Aorta (tissue), 5 donors: Measurements from ENCODE around the gene FADS3. TPM values are rescaled to one million over a fixed set of nuclear protein-coding genes. Genes with fewer than 3 reads are reported as not detected.

Experiments used
- ATAC-seq: fragments of 200-7000 bp; cut with Tn5 transposase; one replicate; pipeline ENCODE4 v1.9.1; 2022; ENCODE audit warnings: moderate library complexity; ENCODE audit not compliant: low FRiP score
- DNase-seq, 2 donors: peaks; one replicate each; pipeline ENCODE4 v3.0.0-alpha.2; 2020
- H3K27ac ChIP-seq, 2 donors: one replicate each; pipeline ENCODE4 v1.5.1; 2013; ENCODE audit warnings: low read length in 2 of 2, mild to moderate bottlenecking in 2 of 2, moderate library complexity in 2 of 2, control low read depth in 1 of 2, inconsistent platforms in 1 of 2, low read depth in 1 of 2
- H3K27me3 ChIP-seq, 2 donors: one replicate each; pipeline ENCODE4 v1.6.1; 2013; ENCODE audit warnings: control low read depth in 1 of 2, low read length in 1 of 2, mild to moderate bottlenecking in 1 of 2, moderate library complexity in 1 of 2; ENCODE audit not compliant: insufficient read depth in 2 of 2, control insufficient read depth in 1 of 2
- H3K36me3 ChIP-seq, 2 donors: one replicate each; pipeline ENCODE4 v1.6.1; 2013; ENCODE audit warnings: control low read depth in 1 of 2, low read length in 1 of 2, mild to moderate bottlenecking in 1 of 2; ENCODE audit not compliant: insufficient read depth in 2 of 2, control insufficient read depth in 1 of 2
- H3K4me1 ChIP-seq, 2 donors: one replicate each; pipeline ENCODE4 v1.6.1; 2013; ENCODE audit warnings: low read length in 2 of 2, control low read depth in 1 of 2, mild to moderate bottlenecking in 1 of 2, moderate library complexity in 1 of 2; ENCODE audit not compliant: insufficient read depth in 2 of 2, control insufficient read depth in 1 of 2
- H3K4me3 ChIP-seq, 2 donors: one replicate each; pipeline ENCODE4 v1.5.1; 2013; ENCODE audit warnings: low read length in 2 of 2, control low read depth in 1 of 2, mild to moderate bottlenecking in 1 of 2
- H3K9me3 ChIP-seq: one replicate; pipeline ENCODE4 v1.6.1; 2013; ENCODE audit warnings: mild to moderate bottlenecking, low read length; ENCODE audit not compliant: control insufficient read depth
- WGBS, 2 donors: extraction: QIAGEN DNeasy Blood & Tissue Kit; methylation state at CpG; one replicate each; pipeline ENCODE4 v1.1.7; 2013; 5-methylcytosine and 5-hydroxymethylcytosine counted together
- intact Hi-C, 2 donors: fragments of 100-400 bp; cut with DNase I; formaldehyde crosslinking; loops; one replicate each; pipeline versions ENCODE4 v1.14.2 to v1.15.0; 2022
- polyA plus RNA-seq, 2 donors: library from polyadenylated mRNA; stranded (reverse); fragments of 200-250 nt; gene quantifications; one replicate each; pipeline ENCODE4 v1.2.3, GENCODE V29; 2013
- total RNA-seq, 2 donors: library from RNA; stranded (reverse); fragmentation: NEBNext Ultra II Directional; extraction: Animal tissue kit (Norgen Biotek cat#: 25700); gene quantifications; one replicate each; pipeline ENCODE4 v1.2.1, GENCODE V29; 2021
- donor health status: healthy with polysubstance abuse.
- donor health status: Bipolar disorder and iron deficiency.
- donor health status: DM: no; HTN: no; CAD: no.
- donor health status: DM: no; HTN: no; CAD: no.
- donor health status: DM: yes; HTN: yes; CAD: no.

FADS3 gene
- total and polyA plus RNA-seq, 4 donors, result 33.8 to 402 (median 150) TPM

DNA sequence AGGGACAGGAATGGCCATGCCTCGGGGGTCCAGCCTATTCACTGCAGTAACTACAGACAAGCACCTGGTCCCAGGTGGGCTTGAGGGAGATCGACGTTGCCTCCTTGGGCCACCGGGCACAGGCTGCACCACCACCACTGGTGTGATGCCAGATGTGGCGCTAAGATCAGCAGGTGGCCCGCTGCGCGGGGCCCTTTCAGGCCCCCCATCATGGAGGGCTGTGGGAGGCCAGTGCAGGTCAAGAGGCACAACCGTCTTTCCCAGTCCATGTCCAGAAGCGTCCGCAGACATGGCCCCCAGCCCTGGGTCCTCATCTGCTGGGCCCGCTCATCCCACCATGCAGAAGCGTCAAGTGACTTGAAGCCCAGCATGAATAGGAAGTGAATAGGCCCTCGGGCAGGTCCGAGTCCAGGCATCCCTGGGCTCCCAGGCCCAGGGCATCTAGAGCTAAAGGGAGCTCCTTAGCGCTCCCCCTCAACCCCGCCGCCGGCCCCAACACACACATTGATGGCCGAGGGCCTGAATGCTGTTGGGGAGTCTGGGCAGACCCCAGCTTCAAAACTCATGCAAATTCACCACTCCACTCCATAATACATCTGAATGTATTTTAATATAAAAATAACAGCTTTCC is 18.3 kb downstream of the FADS3 start:
- no peaks in the 10 kb centered on the region for H3K4me1 ChIP-seq
- WGBS, 2 donors, result 90 to 92% methylated on average over 20 of the region's 20 CpGs
- H3K27ac ChIP-seq, result no peak overlapping the region
- H3K36me3 ChIP-seq, result no peaks in the 10 kb centered on the region
- H3K4me3 ChIP-seq, result no peak overlapping the region
- H3K9me3 ChIP-seq, result no peaks in the 10 kb centered on the region
- DNase-seq (peak in 1 of 2 donors; percentile 72), ATAC-seq (no peak)
- intact Hi-C loops, result loop anchor here in 1 of 2 donors (5.0 kb wide), 1 partner anchor 76 kb away; no protein-coding TSS in a partner anchor
- no peaks in the 10 kb centered on the region for H3K27me3 ChIP-seq

DNA sequence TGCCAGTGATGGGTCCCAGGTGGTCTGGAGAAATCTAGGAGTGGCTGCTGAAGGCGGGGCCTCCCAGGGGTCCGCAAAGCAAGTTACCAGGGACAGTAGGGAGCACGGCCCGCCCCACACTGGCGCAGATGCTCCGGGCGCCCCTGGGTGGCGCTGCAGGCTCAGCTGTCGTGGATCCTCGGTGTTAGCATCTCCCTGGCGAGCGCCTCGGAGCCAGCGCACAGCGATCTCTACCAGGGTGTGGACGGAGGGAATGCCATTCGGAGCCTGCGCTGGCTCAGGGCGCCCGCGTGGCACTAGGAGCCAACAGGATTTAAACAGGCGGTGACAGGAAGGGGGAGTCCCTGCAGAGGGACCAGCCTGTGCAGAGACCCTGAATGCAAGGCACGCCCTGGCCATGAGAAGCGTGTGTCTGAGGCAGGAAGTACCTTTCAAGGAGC is 20.2 kb downstream of the FADS3 start:
- Histone ChIP-seq H3K27ac (peak overlapping the region in 1 of 2 donors; percentile 49), H3K4me3 (no peak overlapping the region), H3K9me3 (no peaks in the 10 kb centered on the region), H3K36me3 (no peaks in the 10 kb centered on the region), H3K4me1 (no peaks in the 10 kb centered on the region), H3K27me3 (no peaks in the 10 kb centered on the region)
- ATAC-seq (peak; percentile 92), DNase-seq (peak; percentile 90 to 95)
- WGBS, 2 donors, result 1 to 3% methylated on average over 24 of the region's 24 CpGs
- intact Hi-C loops, result loop anchor here in 1 of 2 donors (2.0 to 5.0 kb wide), 2 partner anchors 28 to 74 kb away; no protein-coding TSS in a partner anchor

DNA sequence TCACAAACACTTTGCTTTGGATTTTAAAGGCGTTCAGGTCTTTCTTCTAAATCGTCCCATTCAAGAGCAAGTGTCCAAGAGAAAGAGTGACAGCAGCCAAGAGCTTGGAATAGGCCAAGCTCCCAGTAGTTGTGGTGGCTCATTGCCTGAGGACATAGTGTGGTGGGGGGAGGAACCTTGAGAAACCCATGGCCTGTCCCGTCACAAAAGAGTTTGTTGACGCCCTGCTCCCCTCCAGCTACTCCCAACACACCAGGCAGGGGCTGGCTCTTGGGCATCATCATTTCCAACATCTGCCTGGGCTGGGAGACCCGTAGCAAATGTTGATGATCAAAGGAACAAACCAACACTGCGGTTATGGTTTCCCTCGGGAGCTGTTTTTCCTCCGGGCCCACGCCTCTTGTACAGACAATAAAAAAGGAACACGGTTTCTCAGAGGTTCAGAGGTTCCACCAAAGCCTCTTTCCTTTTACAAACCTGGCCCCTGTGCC is 20.8 kb downstream of the FADS3 start:
- Histone ChIP-seq H3K36me3 (no peaks in the 10 kb centered on the region), H3K4me3 (no peak overlapping the region), H3K9me3 (no peaks in the 10 kb centered on the region), H3K4me1 (no peaks in the 10 kb centered on the region), H3K27me3 (no peaks in the 10 kb centered on the region), H3K27ac (peak overlapping the region in 1 of 2 donors; percentile 49)
- WGBS, 2 donors, result 6 to 7% methylated on average over 10 of the region's 10 CpGs
- intact Hi-C loops, result loop anchor here in 1 of 2 donors (1.0 to 5.0 kb wide), 3 partner anchors 28 to 77 kb away; no protein-coding TSS in a partner anchor
- DNase-seq (no peak), ATAC-seq (no peak)

DNA sequence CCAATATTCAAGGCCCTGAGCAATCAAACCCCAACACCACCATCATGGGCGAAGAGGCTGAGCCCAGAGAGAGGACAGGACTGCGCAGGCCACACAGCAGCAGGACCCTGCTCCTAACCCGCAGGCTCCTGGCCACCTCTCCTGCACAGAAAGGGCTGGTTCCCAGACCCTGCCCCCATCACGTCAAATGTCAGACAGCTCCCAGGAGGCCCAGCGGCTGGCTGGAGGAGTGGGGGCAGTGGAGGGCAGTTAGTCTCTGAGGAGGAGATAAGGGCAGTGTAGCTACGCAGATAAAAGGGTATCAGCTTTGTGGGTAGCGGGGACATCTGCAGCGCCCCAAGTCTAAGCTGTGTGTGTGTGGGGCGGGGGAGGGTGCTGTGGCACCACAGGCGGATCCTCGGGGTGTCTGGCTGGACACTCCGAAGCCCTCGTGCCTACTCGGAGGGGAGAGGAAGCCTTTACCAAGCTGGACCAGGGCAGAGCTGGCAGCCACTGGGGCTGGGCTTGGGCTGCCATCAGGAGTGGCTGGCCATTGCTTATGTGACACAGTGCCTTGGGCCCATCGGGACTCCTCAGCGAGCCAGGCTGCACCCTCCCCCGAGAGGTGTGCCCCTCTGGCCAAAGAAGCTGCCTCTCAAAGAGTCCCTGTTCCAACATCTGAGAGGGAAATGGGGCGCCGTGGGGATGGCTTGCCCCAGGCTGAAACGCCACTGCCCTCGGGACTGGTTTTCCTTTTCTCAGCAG is 21.5 kb downstream of the FADS3 start:
- Histone ChIP-seq H3K36me3 (peaks cover 0 to under 1% of the 10 kb centered on the region in 2 donors), H3K4me3 (no peak overlapping the region), H3K4me1 (no peaks in the 10 kb centered on the region), H3K27ac (peak overlapping the region in 1 of 2 donors; percentile 52), H3K9me3 (no peaks in the 10 kb centered on the region), H3K27me3 (no peaks in the 10 kb centered on the region)
- intact Hi-C loops, result loop anchor here in 1 of 2 donors (1.0 to 5.0 kb wide), 3 partner anchors 29 to 77 kb away; no protein-coding TSS in a partner anchor
- ATAC-seq, result no peak
- whole genome bisulfite sequencing, 2 donors, result 37 to 47% methylated on average over 15 to 21 of the region's 21 CpGs
- DNase-seq, result no peak

DNA sequence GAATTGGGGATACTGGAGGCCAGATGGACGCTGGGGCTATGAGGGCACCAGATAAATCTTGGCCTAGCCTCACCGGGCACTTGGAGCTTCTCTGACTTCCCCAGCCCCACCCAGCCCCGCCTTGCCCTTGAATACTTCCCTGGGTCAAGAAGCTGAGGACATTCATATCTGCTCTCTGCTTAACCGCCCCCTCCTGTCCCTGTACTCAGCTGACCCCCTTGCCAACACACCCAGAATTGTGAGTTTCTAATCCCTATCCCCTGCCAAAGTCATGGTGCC is 22.0 kb downstream of the FADS3 start:
- no peaks in the 10 kb centered on the region for H3K4me1 ChIP-seq
- ATAC-seq, result no peak
- H3K9me3 ChIP-seq, result no peaks in the 10 kb centered on the region
- peaks cover 0 to 2% of the 10 kb centered on the region in 2 donors for H3K36me3 ChIP-seq
- no peaks in the 10 kb centered on the region for H3K27me3 ChIP-seq
- no peak overlapping the region for H3K4me3 ChIP-seq
- intact Hi-C loops, result no loop called here
- peak overlapping the region in 1 of 2 donors; percentile 23 for H3K27ac ChIP-seq
- DNase-seq, result no peak
- 85 to 87% methylated on average over 4 of the region's 4 CpGs for WGBS, 2 donors

DNA sequence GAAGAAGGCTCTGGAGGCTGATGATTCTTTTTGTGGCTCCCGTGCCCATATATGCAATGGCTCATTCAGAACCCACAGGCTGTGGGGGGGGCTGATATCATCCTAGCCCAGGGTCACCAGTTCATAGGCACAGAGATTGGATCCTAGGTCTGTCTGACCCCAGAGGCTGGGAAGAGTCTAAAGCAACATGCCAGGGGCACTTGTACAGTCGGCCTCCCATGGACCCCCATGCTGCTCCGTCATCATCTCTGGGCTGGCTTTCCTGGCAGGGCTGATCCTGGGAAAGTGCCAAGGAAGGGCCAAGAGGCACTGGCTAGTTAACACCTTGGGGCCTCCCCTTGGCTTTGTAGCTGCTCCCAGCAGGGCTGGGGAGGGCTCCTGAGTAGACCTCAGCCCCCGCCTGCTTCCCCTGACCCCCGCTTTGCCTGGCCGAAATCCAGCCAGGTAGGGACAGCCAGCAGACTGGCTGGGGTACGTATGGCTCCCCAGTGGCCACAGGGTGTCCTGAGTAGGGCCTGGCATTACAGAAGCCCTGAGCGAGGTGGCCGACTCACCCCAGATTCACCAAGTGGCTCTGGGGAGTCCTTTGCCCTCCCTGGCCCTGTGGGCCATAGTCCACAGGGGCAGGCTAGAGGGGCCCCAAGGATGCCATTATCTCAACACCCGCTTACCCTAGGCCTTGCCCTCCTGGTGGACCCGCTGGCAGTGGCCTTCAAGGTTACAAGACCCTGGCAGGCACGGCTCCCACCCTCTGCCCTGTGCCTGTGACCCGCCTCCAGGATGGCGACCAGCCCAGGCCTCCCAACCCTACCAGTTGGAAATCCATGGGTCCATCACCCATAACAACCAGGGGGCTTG is 22.5 kb downstream of the FADS3 start:
- no peak for ATAC-seq
- intact Hi-C loops, result no loop called here

DNA sequence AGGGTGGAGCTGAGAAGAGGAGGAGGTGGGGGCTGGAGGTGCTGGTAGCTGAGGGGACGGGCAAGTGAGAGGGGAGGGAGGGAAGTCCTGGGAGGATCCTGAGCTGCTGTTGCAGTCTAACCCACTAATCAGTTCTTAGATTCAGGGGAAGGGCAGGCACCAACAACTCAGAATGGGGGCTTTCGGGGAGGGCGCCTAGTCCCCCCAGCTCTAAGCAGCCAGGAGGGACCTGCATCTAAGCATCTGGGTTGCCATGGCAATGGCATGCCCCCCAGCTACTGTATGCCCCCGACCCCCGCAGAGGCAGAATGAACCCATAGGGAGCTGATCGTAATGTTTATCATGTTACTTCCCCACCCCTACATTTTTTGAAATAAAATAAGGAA is 24.4 kb downstream of the FADS3 start:
- WGBS, 2 donors, result 88 to 92% methylated on average over 6 of the region's 6 CpGs
- H3K4me3 ChIP-seq, result no peak overlapping the region
- H3K36me3 ChIP-seq, result peaks cover 0 to 5% of the 10 kb centered on the region in 2 donors
- H3K9me3 ChIP-seq, result no peaks in the 10 kb centered on the region
- intact Hi-C loops, result no loop called here
- DNase-seq (no peak), ATAC-seq (no peak)
- H3K4me1 ChIP-seq, result no peaks in the 10 kb centered on the region
- H3K27ac ChIP-seq, result no peak overlapping the region
- no peaks in the 10 kb centered on the region for H3K27me3 ChIP-seq

More for the DNA sequence above, 22.5 kb downstream of the FADS3 start:
- Histone ChIP-seq H3K4me3 (no peak overlapping the region), H3K36me3 (peaks cover 0 to 2% of the 10 kb centered on the region in 2 donors), H3K27me3 (no peaks in the 10 kb centered on the region), H3K4me1 (no peaks in the 10 kb centered on the region), H3K27ac (no peak overlapping the region), H3K9me3 (no peaks in the 10 kb centered on the region)
- DNase-seq, result no peak
- 81 to 83% methylated on average over 14 of the region's 14 CpGs for WGBS, 2 donors

DNA sequence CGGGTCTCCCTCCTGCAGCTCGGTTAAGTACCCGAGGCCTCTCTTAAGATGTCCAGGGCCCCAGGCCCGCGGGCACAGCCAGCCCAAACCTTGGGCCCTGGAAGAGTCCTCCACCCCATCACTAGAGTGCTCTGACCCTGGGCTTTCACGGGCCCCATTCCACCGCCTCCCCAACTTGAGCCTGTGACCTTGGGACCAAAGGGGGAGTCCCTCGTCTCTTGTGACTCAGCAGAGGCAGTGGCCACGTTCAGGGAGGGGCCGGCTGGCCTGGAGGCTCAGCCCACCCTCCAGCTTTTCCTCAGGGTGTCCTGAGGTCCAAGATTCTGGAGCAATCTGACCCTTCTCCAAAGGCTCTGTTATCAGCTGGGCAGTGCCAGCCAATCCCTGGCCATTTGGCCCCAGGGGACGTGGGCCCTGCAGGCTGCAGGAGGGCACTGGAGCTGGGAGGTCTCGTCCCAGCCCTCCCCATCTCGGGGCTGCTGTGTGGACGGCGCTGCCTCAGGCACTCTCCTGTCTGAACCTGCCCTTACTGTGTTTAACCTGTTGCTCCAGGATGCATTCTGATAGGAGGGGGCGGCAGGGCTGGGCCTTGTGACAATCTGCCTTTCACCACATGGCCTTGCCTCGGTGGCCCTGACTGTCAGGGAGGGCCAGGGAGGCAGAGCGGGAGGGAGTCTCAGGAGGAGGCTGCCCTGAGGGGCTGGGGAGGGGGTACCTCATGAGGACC is 25.0 kb downstream of the FADS3 start:
- peaks cover 0 to 5% of the 10 kb centered on the region in 2 donors for H3K36me3 ChIP-seq
- no peaks in the 10 kb centered on the region for H3K9me3 ChIP-seq
- DNase-seq (no peak), ATAC-seq (no peak)
- no peaks in the 10 kb centered on the region for H3K4me1 ChIP-seq
- H3K4me3 ChIP-seq, result no peak overlapping the region
- WGBS, 2 donors, result 69 to 77% methylated on average over 18 of the region's 18 CpGs
- intact Hi-C loops, result no loop called here
- no peak overlapping the region for H3K27ac ChIP-seq
- H3K27me3 ChIP-seq, result no peaks in the 10 kb centered on the region
